BLaER1 (cell line): Measurements from ENCODE around the gene SIRT7.
A peak's percentile ranks its signal among the peaks of the same experiment; 100 is the strongest.

Experiments used
- H3K27ac ChIP-seq: shearing (Covaris generic); formaldehyde crosslinking; 2 replicates; pipeline ENCODE4 v1.8.1; 2022
- H3K27me3 ChIP-seq: shearing (Covaris generic); formaldehyde crosslinking; 2 replicates; pipeline ENCODE4 v1.8.1; 2022
- H3K36me3 ChIP-seq: shearing (Covaris generic); formaldehyde crosslinking; 2 replicates; pipeline ENCODE4 v1.8.1; 2022
- H3K4me1 ChIP-seq: shearing (Covaris generic); formaldehyde crosslinking; 2 replicates; pipeline ENCODE4 v1.8.1; 2022
- H3K4me2 ChIP-seq: shearing (Covaris generic); formaldehyde crosslinking; 2 replicates; pipeline ENCODE4 v1.8.1; 2022
- H3K4me3 ChIP-seq: shearing (Covaris generic); formaldehyde crosslinking; 2 replicates; pipeline ENCODE4 v1.8.1; 2022
- H3K9ac ChIP-seq: shearing (Covaris generic); formaldehyde crosslinking; 2 replicates; pipeline ENCODE4 v1.8.1; 2022
- H3K9me3 ChIP-seq: shearing (Covaris generic); formaldehyde crosslinking; 2 replicates; pipeline ENCODE4 v1.8.1; 2022
- H4K20me1 ChIP-seq: shearing (Covaris generic); formaldehyde crosslinking; 2 replicates; pipeline ENCODE4 v1.8.1; 2022
- Cebpa-rat ChIP-seq: shearing (Covaris generic); IDR thresholded peaks from 2 replicates; pipeline ENCODE4 v1.8.1; 2022

The SIRT7 gene

DNA sequence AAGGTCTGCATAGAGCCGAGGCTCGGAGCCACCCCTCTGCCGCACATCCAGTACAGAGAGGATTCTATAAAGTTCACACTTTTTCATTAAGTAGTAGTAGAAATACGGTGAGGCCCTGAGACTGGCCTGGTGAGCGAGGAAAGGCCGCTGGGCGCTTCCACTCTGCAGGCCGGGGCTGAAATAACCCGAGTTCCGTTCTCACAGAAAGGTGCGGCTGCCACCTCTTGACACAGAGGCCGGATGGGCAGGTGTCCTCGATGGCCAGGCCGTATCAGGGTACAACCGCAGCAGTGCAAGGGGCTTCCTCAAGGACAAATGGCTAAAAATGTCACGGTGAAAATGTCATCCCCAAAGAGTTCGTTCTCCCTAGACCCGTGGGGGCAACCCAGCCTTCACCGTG, 6.0 kb downstream of the SIRT7 start:
- no peak overlapping the region for H3K27ac ChIP-seq
- H3K4me3 ChIP-seq = no peak overlapping the region
- H3K9ac ChIP-seq = no peak overlapping the region
- peaks cover 83% of the 10 kb centered on the region for H4K20me1 ChIP-seq
- peak overlapping the region; percentile 69 for H3K4me2 ChIP-seq
- H3K9me3 ChIP-seq = no peaks in the 10 kb centered on the region
- H3K4me1 ChIP-seq = peaks cover 49% of the 10 kb centered on the region
- no peak for TF ChIP-seq Cebpa-rat
- peaks cover 74% of the 10 kb centered on the region for H3K36me3 ChIP-seq
- H3K27me3 ChIP-seq = no peaks in the 10 kb centered on the region

GRCh38 chr17:81911277-81911961, 6.6 kb downstream of the SIRT7 start, which contains the start of gene PCYT2:
PCYT2 (minus strand) TSS chr17:81911399; CDS start chr17:81911355, 44 bp downstream.
- H3K4me3 ChIP-seq = peak within 1 kb of the TSS; percentile 91
- peak within 1 kb of the TSS; percentile 87 for H3K9ac ChIP-seq
- H4K20me1 ChIP-seq = peaks cover 78% of the 10 kb centered on the region
- H3K36me3 ChIP-seq = peaks cover 79% of the 10 kb centered on the region
- peaks cover 44% of the 10 kb centered on the region for H3K4me1 ChIP-seq
- H3K27ac ChIP-seq = peak within 1 kb of the TSS; percentile 76
- no peak for TF ChIP-seq Cebpa-rat
- no peaks in the 10 kb centered on the region for H3K27me3 ChIP-seq
- peak within 1 kb of the TSS; percentile 91 for H3K4me2 ChIP-seq
- H3K9me3 ChIP-seq = no peaks in the 10 kb centered on the region

GRCh38 chr17:81910840-81911276, 7.1 kb downstream of the SIRT7 start:
- Histone ChIP-seq H3K4me2 (peak overlapping the region; percentile 91), H3K36me3 (peaks cover 79% of the 10 kb centered on the region), H3K9ac (peak overlapping the region; percentile 87), H3K4me1 (peaks cover 39% of the 10 kb centered on the region), H3K27me3 (no peaks in the 10 kb centered on the region), H3K4me3 (peak overlapping the region; percentile 91), H3K27ac (peak overlapping the region; percentile 76), H3K9me3 (no peaks in the 10 kb centered on the region), H4K20me1 (peaks cover 77% of the 10 kb centered on the region)
- no peak for TF ChIP-seq Cebpa-rat

- Histone ChIP-seq H3K27me3 (no peaks in the 10 kb centered on the region), H4K20me1 (peaks cover 77% of the 10 kb centered on the region), H3K4me3 (peak overlapping the region; percentile 91), H3K27ac (peak overlapping the region; percentile 76), H3K9ac (peak overlapping the region; percentile 87), H3K36me3 (peaks cover 79% of the 10 kb centered on the region), H3K4me2 (peak overlapping the region; percentile 91), H3K4me1 (peaks cover 45% of the 10 kb centered on the region), H3K9me3 (no peaks in the 10 kb centered on the region)
- no peak for TF ChIP-seq Cebpa-rat
Observed at GRCh38 chr17:81909966-81910839, 7.8 kb downstream of the SIRT7 start.

DNA sequence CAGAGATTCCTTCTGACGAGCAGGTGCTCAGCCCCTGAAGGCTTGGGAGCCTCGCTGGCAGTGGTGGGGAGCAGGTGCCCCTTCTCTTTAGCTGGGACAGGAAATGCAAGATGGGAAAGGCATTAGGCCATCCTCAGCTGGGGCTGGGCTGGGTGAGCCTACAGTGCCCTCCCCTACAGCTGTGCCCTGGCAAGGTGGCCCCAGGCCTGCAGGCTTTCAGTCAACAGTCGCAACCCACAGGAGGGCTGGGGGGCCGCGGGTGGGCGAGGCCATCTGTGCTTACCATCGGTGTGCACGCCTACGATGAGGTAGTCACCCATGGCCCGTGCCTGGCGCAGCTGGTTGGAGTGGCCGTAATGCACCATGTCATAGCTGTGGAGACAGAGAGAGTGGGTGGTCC, 8.7 kb downstream of the SIRT7 start:
- Histone ChIP-seq H3K9me3 (no peaks in the 10 kb centered on the region), H3K4me2 (peak overlapping the region; percentile 91), H3K9ac (peak overlapping the region; percentile 19; the same call in 1 of the 2 replicates), H3K36me3 (peaks cover 78% of the 10 kb centered on the region), H3K4me1 (peaks cover 51% of the 10 kb centered on the region), H3K4me3 (no peak overlapping the region), H3K27me3 (peaks cover 2% of the 10 kb centered on the region; the same call in 1 of the 2 replicates), H3K27ac (no peak overlapping the region), H4K20me1 (peaks cover 77% of the 10 kb centered on the region)
- no peak for TF ChIP-seq Cebpa-rat

- no peak overlapping the region for H3K27ac ChIP-seq
- peaks cover 77% of the 10 kb centered on the region for H4K20me1 ChIP-seq
- no peak for TF ChIP-seq Cebpa-rat
- H3K4me1 ChIP-seq = peaks cover 54% of the 10 kb centered on the region
- H3K9me3 ChIP-seq = no peaks in the 10 kb centered on the region
- H3K4me2 ChIP-seq = no peak overlapping the region
- peaks cover 78% of the 10 kb centered on the region for H3K36me3 ChIP-seq
- no peak overlapping the region for H3K4me3 ChIP-seq
- peaks cover 7% of the 10 kb centered on the region for H3K27me3 ChIP-seq
- H3K9ac ChIP-seq = peak overlapping the region; percentile 19; the same call in 1 of the 2 replicates
Observed at GRCh38 chr17:81908793-81909192, 9.2 kb downstream of the SIRT7 start.

- Histone ChIP-seq H3K27ac (no peak overlapping the region), H3K4me1 (peaks cover 68% of the 10 kb centered on the region), H3K9ac (peak overlapping the region; percentile 26; the same call in 1 of the 2 replicates), H3K36me3 (peaks cover 78% of the 10 kb centered on the region), H3K4me3 (no peak overlapping the region), H3K4me2 (no peak overlapping the region; the same call in 1 of the 2 replicates), H3K9me3 (no peaks in the 10 kb centered on the region), H4K20me1 (peaks cover 77% of the 10 kb centered on the region), H3K27me3 (peaks cover 20% of the 10 kb centered on the region)
- TF ChIP-seq Cebpa-rat = no peak
Observed at GRCh38 chr17:81907219-81908145, 10.5 kb downstream of the SIRT7 start.

DNA sequence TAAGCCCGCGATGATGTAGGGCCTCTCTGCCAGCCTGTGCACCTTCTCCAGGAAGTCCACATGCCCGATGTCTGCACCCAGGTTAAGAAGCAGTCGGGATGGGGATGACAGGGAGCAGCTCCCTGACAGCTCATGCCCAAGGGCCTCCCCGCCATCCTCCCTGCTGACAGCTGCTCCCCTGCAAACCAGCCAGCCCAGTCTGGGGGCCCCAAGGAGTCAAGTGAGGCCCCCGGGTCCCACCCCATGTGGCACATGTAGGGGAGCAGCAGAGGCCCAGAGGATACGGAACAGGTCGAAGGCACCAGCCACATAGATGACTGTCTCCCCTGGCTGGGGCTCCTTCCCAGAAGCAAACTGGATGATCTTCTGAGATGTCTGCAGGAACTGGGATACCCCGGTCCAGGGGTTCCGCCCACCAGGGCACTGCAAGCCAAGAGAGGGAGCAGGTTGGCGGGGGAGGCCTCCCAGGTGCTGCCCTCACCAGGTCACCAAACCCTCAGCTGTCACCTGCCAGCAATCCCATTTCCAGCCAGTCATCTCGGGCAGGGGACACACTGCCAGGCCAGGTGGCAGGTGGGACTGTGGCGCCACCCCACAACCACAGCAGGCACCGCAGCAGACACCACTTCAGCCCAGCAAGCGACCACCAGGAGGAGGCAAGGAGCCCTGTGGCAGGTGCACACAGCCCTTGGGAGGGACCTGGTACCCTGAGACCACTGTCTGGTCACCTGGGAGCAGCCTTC, 11.3 kb downstream of the SIRT7 start:
- Histone ChIP-seq H4K20me1 (peaks cover 77% of the 10 kb centered on the region), H3K27ac (no peak overlapping the region), H3K4me1 (peaks cover 69% of the 10 kb centered on the region), H3K9me3 (no peaks in the 10 kb centered on the region), H3K4me2 (no peak overlapping the region), H3K27me3 (peaks cover 28% of the 10 kb centered on the region), H3K36me3 (peaks cover 70% of the 10 kb centered on the region), H3K4me3 (no peak overlapping the region), H3K9ac (no peak overlapping the region)
- TF ChIP-seq Cebpa-rat = no peak
